Fibroblast of lung (primary cell): ENCODE measurements around the gene XKR7.

Experiments
- EZH2 ChIP-seq: IDR thresholded peaks from 2 replicates; pipeline ENCODE4 v1.5.1; 2012; ENCODE audit warnings: low read length, control low read depth, mild to moderate bottlenecking; ENCODE audit errors: missing control alignments
- TF ChIP-seq, protein P1 (sequence below), 2 donors: IDR thresholded peaks in 1 of 2; conservative IDR thresholded peaks in 1 of 2; 1 replicate in 1 of 2; 2 replicates in 1 of 2; pipeline ENCODE4 v1.5.1; 2011 to 2012; ENCODE audit warnings: low read length in 2 of 2, control low read depth in 1 of 2, inconsistent platforms in 1 of 2, low read depth in 1 of 2, mild to moderate bottlenecking in 1 of 2

DNA sequence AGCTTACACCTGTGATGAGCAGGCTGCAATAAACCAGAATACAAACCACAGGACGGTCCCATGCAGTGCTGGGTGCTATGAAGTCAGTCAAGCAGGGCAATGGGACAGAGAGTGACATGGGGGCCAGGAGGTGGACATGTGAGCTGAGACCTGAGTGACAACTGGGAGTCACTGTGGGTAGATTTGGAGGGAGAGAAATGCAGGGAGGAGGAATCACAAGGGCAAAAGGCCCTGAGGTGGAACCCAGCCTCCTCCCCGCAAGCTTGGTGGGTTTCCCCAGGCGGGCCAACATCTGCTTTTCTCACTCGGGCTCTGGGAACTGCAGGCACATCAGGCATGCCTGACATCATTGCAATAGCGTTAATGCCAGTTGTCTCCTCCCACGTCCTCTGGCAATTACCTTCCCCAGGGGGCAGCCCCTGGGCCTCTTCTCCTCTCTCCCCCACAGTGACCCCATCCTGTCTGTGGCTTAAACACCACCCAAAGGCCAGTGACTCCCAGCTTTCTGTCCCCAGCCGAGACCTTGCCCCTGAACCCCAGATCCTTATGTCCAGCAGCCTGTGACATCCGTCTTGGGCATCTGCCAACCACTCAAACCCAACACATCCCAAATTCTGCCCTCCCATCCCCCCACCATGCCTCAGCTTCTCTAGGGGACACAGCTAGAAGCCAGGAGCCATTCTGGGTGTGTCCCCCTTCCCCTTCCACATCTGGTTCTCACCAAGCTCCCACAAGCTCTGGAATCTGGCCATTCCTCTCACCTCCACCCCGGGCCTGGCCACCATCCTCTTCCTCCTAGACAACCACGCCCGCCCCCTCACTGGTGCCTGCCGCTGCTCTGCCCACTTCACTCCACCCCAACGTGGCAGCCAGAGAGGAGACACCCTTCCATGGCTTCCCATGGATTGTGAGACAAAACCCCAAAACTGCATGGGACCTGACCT lies 44.3 kb upstream of the XKR7 start:
- TF ChIP-seq, protein P1, sequence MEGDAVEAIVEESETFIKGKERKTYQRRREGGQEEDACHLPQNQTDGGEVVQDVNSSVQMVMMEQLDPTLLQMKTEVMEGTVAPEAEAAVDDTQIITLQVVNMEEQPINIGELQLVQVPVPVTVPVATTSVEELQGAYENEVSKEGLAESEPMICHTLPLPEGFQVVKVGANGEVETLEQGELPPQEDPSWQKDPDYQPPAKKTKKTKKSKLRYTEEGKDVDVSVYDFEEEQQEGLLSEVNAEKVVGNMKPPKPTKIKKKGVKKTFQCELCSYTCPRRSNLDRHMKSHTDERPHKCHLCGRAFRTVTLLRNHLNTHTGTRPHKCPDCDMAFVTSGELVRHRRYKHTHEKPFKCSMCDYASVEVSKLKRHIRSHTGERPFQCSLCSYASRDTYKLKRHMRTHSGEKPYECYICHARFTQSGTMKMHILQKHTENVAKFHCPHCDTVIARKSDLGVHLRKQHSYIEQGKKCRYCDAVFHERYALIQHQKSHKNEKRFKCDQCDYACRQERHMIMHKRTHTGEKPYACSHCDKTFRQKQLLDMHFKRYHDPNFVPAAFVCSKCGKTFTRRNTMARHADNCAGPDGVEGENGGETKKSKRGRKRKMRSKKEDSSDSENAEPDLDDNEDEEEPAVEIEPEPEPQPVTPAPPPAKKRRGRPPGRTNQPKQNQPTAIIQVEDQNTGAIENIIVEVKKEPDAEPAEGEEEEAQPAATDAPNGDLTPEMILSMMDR (conservative IDR thresholded peaks at IDR 0.05 in 1 of 2, IDR thresholded peaks at IDR 0.05 in 1 of 2; ENCODE audit: low read depth in 1 of 2, low read length in 2 of 2): no peak
- TF ChIP-seq EZH2: no peak
